Measurements from ENCODE around the gene ABCB6.

- no peak for TF ChIP-seq CTCF (conservative IDR thresholded peaks at IDR 0.05; ENCODE audit: low read length)
- no peak for TF ChIP-seq EZH2phosphoT487 (IDR thresholded peaks at IDR 0.05; ENCODE audit: borderline replicate concordance, low read depth, low read length)
Observed at GRCh38 chr2:219168932-219169331, 49.8 kb downstream of the ABCB6 start.

All from OCI-LY7 (cell line).